ENCODE results near the gene ETV3L. TPM values are rescaled to one million over a fixed set of nuclear protein-coding genes. Genes with fewer than 3 reads are reported as not detected.
A peak's percentile ranks its signal among the peaks of the same experiment; 100 is the strongest.

The ETV3L gene
- total RNA-seq, 1 experiment from 2014 or later: 0.13 TPM

DNA sequence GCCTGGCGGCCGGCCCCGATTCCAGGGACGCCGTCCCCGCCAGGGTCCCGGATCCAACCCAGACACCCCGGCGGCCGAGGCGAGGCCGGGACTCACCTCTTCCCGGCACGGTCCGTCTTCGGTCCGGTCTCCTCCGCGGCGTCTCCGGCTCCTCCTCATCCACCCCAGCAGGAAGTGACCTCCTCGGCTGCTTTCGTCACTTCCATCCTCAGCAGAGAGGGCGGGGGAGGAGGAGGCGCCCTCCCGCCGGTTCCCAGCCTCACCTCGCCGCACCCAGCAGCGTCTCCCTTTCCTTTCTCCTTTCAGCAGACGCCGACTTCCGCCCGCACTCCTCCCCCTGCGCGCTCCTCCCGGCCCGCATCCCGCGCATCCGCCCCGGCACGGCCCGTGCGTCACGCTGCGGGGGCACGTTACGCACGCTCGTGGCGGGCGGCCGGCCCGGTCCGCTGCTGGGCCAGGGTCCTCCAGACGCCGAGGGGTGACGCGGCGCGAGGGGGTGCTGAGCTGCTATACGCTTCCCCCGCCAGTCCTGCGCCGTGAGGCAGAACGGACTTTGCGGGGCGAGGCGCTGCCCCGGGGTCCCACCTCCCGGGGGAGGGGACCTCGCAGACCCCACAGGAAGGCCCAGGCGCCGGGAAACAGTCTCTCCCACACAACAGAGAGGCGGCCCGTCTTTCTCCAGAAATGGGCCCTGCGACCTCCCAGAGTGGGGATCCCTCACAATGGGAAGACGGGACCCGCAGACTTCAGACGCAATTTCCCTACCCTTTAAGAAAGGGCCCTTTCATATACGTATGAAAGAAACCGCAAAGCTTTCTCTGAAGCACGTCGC lies 38.8 kb upstream of the ETV3L start, which contains the start of gene ETV3:
TSS of gene ETV3 (minus strand) at position 176 of the 832 bp plus-strand sequence. CDS start 2,043 bp downstream, outside the sequence.
- Mint-ChIP-seq H3K36me3 (peaks cover 26% of the 10 kb centered on the region), H3K27me3 (ENCODE audit: low read depth) (peaks cover 6% of the 10 kb centered on the region), H3K9me3 (no peaks in the 10 kb centered on the region), H3K4me3 (peak within 1 kb of the TSS; percentile 94), H3K27ac (peak within 1 kb of the TSS; percentile 97), H3K4me1 (peaks cover 56% of the 10 kb centered on the region)
- ATAC-seq (peak; percentile 77), DNase-seq (ENCODE audit: low spot score) (peak; percentile 86)
- POLR2A ChIA-PET: interaction anchor here (1.0 to 1.2 kb wide), 2 partner anchors 16 to 18 kb away, joined by 4 to 6 read pairs; no protein-coding TSS in a partner anchor
- CTCF ChIA-PET: interaction anchor here (0.9 to 9.6 kb wide), 5 partner anchors 18 to 211 kb away, joined by 3 to 114 read pairs (median 6); no protein-coding TSS in a partner anchor
- TF ChIP-seq SP1 (CRISPR knock-in tag; conservative IDR thresholded peaks at IDR 0.05): peak; percentile 64; the same call in 1 of the 2 replicates
- TF ChIP-seq CREM (CRISPR knock-in tag; IDR thresholded peaks at IDR 0.05): peak; percentile 86
- peak; percentile 65; the same call in 1 of the 2 replicates for TF ChIP-seq SMAD3 (CRISPR knock-in tag; IDR thresholded peaks at IDR 0.05; ENCODE audit: borderline replicate concordance)
- TF ChIP-seq, protein P1, sequence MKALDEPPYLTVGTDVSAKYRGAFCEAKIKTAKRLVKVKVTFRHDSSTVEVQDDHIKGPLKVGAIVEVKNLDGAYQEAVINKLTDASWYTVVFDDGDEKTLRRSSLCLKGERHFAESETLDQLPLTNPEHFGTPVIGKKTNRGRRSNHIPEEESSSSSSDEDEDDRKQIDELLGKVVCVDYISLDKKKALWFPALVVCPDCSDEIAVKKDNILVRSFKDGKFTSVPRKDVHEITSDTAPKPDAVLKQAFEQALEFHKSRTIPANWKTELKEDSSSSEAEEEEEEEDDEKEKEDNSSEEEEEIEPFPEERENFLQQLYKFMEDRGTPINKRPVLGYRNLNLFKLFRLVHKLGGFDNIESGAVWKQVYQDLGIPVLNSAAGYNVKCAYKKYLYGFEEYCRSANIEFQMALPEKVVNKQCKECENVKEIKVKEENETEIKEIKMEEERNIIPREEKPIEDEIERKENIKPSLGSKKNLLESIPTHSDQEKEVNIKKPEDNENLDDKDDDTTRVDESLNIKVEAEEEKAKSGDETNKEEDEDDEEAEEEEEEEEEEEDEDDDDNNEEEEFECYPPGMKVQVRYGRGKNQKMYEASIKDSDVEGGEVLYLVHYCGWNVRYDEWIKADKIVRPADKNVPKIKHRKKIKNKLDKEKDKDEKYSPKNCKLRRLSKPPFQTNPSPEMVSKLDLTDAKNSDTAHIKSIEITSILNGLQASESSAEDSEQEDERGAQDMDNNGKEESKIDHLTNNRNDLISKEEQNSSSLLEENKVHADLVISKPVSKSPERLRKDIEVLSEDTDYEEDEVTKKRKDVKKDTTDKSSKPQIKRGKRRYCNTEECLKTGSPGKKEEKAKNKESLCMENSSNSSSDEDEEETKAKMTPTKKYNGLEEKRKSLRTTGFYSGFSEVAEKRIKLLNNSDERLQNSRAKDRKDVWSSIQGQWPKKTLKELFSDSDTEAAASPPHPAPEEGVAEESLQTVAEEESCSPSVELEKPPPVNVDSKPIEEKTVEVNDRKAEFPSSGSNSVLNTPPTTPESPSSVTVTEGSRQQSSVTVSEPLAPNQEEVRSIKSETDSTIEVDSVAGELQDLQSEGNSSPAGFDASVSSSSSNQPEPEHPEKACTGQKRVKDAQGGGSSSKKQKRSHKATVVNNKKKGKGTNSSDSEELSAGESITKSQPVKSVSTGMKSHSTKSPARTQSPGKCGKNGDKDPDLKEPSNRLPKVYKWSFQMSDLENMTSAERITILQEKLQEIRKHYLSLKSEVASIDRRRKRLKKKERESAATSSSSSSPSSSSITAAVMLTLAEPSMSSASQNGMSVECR (CRISPR knock-in tag; IDR thresholded peaks at IDR 0.05; ENCODE audit: borderline replicate concordance): peak; percentile 74; the same call in 1 of the 2 replicates
- TF ChIP-seq TEAD1 (CRISPR knock-in tag; IDR thresholded peaks at IDR 0.05): peak; percentile 70
- TF ChIP-seq, protein P2, sequence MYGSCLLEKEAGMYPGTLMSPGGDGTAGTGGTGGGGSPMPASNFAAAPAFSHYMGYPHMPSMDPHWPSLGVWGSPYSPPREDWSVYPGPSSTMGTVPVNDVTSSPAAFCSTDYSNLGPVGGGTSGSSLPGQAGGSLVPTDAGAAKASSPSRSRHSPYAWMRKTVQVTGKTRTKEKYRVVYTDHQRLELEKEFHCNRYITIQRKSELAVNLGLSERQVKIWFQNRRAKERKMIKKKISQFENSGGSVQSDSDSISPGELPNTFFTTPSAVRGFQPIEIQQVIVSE (CRISPR knock-in tag; IDR thresholded peaks at IDR 0.05; ENCODE audit: borderline replicate concordance): no peak
- TF ChIP-seq, protein P3, sequence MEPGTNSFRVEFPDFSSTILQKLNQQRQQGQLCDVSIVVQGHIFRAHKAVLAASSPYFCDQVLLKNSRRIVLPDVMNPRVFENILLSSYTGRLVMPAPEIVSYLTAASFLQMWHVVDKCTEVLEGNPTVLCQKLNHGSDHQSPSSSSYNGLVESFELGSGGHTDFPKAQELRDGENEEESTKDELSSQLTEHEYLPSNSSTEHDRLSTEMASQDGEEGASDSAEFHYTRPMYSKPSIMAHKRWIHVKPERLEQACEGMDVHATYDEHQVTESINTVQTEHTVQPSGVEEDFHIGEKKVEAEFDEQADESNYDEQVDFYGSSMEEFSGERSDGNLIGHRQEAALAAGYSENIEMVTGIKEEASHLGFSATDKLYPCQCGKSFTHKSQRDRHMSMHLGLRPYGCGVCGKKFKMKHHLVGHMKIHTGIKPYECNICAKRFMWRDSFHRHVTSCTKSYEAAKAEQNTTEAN (CRISPR knock-in tag; IDR thresholded peaks at IDR 0.05): peak; percentile 51; the same call in 1 of the 2 replicates
- TF ChIP-seq ZNF138 (CRISPR knock-in tag; conservative IDR thresholded peaks at IDR 0.05): no peak
- TF ChIP-seq, protein P4, sequence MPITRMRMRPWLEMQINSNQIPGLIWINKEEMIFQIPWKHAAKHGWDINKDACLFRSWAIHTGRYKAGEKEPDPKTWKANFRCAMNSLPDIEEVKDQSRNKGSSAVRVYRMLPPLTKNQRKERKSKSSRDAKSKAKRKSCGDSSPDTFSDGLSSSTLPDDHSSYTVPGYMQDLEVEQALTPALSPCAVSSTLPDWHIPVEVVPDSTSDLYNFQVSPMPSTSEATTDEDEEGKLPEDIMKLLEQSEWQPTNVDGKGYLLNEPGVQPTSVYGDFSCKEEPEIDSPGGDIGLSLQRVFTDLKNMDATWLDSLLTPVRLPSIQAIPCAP (CRISPR knock-in tag; IDR thresholded peaks at IDR 0.05): peak; percentile 61; the same call in 1 of the 2 replicates
- peak; percentile 97 for TF ChIP-seq ZNF263 (CRISPR knock-in tag; IDR thresholded peaks at IDR 0.05; ENCODE audit: low read depth)
- peak; percentile 64; the same call in 1 of the 2 replicates for TF ChIP-seq ZBTB21 (CRISPR knock-in tag; IDR thresholded peaks at IDR 0.05; ENCODE audit: borderline replicate concordance)
- TF ChIP-seq, protein P5, sequence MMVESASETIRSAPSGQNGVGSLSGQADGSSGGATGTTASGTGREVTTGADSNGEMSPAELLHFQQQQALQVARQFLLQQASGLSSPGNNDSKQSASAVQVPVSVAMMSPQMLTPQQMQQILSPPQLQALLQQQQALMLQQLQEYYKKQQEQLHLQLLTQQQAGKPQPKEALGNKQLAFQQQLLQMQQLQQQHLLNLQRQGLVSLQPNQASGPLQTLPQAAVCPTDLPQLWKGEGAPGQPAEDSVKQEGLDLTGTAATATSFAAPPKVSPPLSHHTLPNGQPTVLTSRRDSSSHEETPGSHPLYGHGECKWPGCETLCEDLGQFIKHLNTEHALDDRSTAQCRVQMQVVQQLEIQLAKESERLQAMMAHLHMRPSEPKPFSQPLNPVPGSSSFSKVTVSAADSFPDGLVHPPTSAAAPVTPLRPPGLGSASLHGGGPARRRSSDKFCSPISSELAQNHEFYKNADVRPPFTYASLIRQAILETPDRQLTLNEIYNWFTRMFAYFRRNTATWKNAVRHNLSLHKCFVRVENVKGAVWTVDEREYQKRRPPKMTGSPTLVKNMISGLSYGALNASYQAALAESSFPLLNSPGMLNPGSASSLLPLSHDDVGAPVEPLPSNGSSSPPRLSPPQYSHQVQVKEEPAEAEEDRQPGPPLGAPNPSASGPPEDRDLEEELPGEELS (CRISPR knock-in tag; IDR thresholded peaks at IDR 0.05): peak; percentile 94
- TF ChIP-seq FOXP1 (CRISPR knock-in tag; IDR thresholded peaks at IDR 0.05; ENCODE audit: borderline replicate concordance): peak; percentile 80; the same call in 1 of the 2 replicates
- TF ChIP-seq, protein P6, sequence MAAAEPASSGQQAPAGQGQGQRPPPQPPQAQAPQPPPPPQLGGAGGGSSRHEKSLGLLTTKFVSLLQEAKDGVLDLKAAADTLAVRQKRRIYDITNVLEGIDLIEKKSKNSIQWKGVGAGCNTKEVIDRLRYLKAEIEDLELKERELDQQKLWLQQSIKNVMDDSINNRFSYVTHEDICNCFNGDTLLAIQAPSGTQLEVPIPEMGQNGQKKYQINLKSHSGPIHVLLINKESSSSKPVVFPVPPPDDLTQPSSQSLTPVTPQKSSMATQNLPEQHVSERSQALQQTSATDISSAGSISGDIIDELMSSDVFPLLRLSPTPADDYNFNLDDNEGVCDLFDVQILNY (CRISPR knock-in tag; IDR thresholded peaks at IDR 0.05): peak; percentile 85; the same call in 1 of the 2 replicates
- no peak for TF ChIP-seq HMGA2 (CRISPR knock-in tag; IDR thresholded peaks at IDR 0.05)
- TF ChIP-seq NR1H2 (CRISPR knock-in tag; IDR thresholded peaks at IDR 0.05): no peak
- TF ChIP-seq, protein P7, sequence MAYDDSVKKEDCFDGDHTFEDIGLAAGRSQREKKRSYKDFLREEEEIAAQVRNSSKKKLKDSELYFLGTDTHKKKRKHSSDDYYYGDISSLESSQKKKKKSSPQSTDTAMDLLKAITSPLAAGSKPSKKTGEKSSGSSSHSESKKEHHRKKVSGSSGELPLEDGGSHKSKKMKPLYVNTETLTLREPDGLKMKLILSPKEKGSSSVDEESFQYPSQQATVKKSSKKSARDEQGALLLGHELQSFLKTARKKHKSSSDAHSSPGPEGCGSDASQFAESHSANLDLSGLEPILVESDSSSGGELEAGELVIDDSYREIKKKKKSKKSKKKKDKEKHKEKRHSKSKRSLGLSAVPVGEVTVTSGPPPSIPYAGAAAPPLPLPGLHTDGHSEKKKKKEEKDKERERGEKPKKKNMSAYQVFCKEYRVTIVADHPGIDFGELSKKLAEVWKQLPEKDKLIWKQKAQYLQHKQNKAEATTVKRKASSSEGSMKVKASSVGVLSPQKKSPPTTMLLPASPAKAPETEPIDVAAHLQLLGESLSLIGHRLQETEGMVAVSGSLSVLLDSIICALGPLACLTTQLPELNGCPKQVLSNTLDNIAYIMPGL (CRISPR knock-in tag; IDR thresholded peaks at IDR 0.05): peak; percentile 92; the same call in 1 of the 2 replicates
- TF ChIP-seq, protein P8, sequence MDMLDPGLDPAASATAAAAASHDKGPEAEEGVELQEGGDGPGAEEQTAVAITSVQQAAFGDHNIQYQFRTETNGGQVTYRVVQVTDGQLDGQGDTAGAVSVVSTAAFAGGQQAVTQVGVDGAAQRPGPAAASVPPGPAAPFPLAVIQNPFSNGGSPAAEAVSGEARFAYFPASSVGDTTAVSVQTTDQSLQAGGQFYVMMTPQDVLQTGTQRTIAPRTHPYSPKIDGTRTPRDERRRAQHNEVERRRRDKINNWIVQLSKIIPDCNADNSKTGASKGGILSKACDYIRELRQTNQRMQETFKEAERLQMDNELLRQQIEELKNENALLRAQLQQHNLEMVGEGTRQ (CRISPR knock-in tag; IDR thresholded peaks at IDR 0.05): peak; percentile 57
- TF ChIP-seq ETV6 (CRISPR knock-in tag; IDR thresholded peaks at IDR 0.05): peak; percentile 90
- TF ChIP-seq KAT7 (CRISPR knock-in tag; IDR thresholded peaks at IDR 0.05; ENCODE audit: borderline replicate concordance): 0 out of 2 replicates have a peak, but pooled peaks have one; percentile 6
- TF ChIP-seq FOXK1 (CRISPR knock-in tag; IDR thresholded peaks at IDR 0.05): peak; percentile 85
